GM21786 (cell line): ENCODE results near the gene PLPPR1.

Source experiments
- ATAC-seq: cut with Tn5 transposase; IDR thresholded peaks from one replicate; pipeline ENCODE4 v1.9.1; 2021; ENCODE audit not compliant: unreplicated experiment

Gene PLPPR1

GRCh38 chr9:101028346-101029314 lies at the start of gene PLPPR1:
Gene PLPPR1, plus strand, starts transcription at chr9:101028727.
- no peak for ATAC-seq

GRCh38 chr9:100989731-100990130 lies 38.8 kb upstream of the PLPPR1 start:
- no peak for ATAC-seq

GRCh38 chr9:100990605-100991381 lies 37.7 kb upstream of the PLPPR1 start:
- no peak for ATAC-seq

- ATAC-seq: no peak
Observed at GRCh38 chr9:100992632-100993031, 35.9 kb upstream of the PLPPR1 start.

GRCh38 chr9:100999906-101000544 lies 28.5 kb upstream of the PLPPR1 start:
- no peak for ATAC-seq

- no peak for ATAC-seq
Observed at GRCh38 chr9:101005246-101005645, 23.3 kb upstream of the PLPPR1 start.

- ATAC-seq: no peak
Observed at GRCh38 chr9:101014566-101014965, 14.0 kb upstream of the PLPPR1 start.

- ATAC-seq: no peak
Observed at GRCh38 chr9:101018467-101018866, 10.1 kb upstream of the PLPPR1 start.

- no peak for ATAC-seq
Observed at GRCh38 chr9:101022704-101023103, 5.8 kb upstream of the PLPPR1 start.

- ATAC-seq: no peak
Observed at GRCh38 chr9:101025940-101026339, 2.6 kb upstream of the PLPPR1 start.

- ATAC-seq: no peak
Observed at GRCh38 chr9:101026824-101027223, 1.7 kb upstream of the PLPPR1 start.

GRCh38 chr9:101027236-101027635 lies 1.3 kb upstream of the PLPPR1 start:
- no peak for ATAC-seq

- no peak for ATAC-seq
Observed at GRCh38 chr9:101027733-101028345, 688 bp upstream of the PLPPR1 start.

- no peak for ATAC-seq
Observed at GRCh38 chr9:101029315-101030085, 973 bp downstream of the PLPPR1 start.

- no peak for ATAC-seq
Observed at GRCh38 chr9:101030086-101030391, 1.5 kb downstream of the PLPPR1 start.

- no peak for ATAC-seq
Observed at GRCh38 chr9:101032426-101032825, 3.9 kb downstream of the PLPPR1 start.

GRCh38 chr9:101034222-101034621 lies 5.7 kb downstream of the PLPPR1 start:
- ATAC-seq: no peak

GRCh38 chr9:101035098-101035497 lies 6.6 kb downstream of the PLPPR1 start:
- ATAC-seq: no peak

GRCh38 chr9:101037430-101037829 lies 8.9 kb downstream of the PLPPR1 start:
- ATAC-seq: no peak

GRCh38 chr9:101038488-101038887 lies 10.0 kb downstream of the PLPPR1 start:
- ATAC-seq: no peak
